ENCODE results near the gene XXYLT1. TPM values are rescaled to one million over a fixed set of nuclear protein-coding genes. Genes with fewer than 3 reads are reported as not detected.

Gene XXYLT1
- total RNA-seq, 1 experiment from 2014 or later: 53.9 TPM

DNA sequence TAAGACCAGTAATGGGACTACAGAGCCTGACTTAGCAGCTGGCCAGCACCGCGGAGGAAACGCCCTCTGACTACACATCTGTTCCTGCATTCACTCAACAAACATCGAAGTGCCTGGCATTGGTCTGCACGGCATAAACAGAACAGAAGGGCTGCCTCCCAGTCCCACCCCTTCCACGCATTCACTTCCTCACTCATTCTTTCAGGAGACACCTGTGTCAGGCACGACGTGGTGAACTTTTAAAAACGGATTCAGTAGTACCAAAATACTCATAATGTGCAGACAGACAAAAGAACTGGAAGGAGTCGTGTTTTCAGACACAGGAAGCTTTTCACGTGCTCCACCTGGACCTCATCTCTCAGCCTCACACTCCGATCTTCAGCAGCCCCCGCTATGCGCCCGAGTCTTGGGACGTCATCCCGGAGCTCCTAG is 123.3 kb downstream of the XXYLT1 start:
- no peak for TF ChIP-seq EZH2 (IDR thresholded peaks at IDR 0.05; ENCODE audit: borderline replicate concordance, low read depth, low read length, poor library complexity, severe bottlenecking)
- TF ChIP-seq, protein P1, sequence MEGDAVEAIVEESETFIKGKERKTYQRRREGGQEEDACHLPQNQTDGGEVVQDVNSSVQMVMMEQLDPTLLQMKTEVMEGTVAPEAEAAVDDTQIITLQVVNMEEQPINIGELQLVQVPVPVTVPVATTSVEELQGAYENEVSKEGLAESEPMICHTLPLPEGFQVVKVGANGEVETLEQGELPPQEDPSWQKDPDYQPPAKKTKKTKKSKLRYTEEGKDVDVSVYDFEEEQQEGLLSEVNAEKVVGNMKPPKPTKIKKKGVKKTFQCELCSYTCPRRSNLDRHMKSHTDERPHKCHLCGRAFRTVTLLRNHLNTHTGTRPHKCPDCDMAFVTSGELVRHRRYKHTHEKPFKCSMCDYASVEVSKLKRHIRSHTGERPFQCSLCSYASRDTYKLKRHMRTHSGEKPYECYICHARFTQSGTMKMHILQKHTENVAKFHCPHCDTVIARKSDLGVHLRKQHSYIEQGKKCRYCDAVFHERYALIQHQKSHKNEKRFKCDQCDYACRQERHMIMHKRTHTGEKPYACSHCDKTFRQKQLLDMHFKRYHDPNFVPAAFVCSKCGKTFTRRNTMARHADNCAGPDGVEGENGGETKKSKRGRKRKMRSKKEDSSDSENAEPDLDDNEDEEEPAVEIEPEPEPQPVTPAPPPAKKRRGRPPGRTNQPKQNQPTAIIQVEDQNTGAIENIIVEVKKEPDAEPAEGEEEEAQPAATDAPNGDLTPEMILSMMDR (conservative IDR thresholded peaks at IDR 0.05; ENCODE audit: low read depth, low read length): no peak
- H3K27ac ChIP-seq (ENCODE audit: low read depth, low read length, poor library complexity, severe bottlenecking): peak overlapping the region; percentile 36
- H3K9me3 ChIP-seq (ENCODE audit: low read depth, low read length, poor library complexity, severe bottlenecking): no peaks in the 10 kb centered on the region
- no TSS peak for BruUV-seq (replicated peaks)
- intact Hi-C loops (cut with micrococcal nuclease; ENCODE audit: unreplicated experiment): no loop called here
- peaks cover 47% of the 10 kb centered on the region for H3K4me1 ChIP-seq (ENCODE audit: insufficient read depth, low read length, poor library complexity, severe bottlenecking)
- ChIA-PET POLR2A (ENCODE audit: low non-redundant PET) (interaction anchor here (0.7 kb wide), 1 partner anchor 14 kb away, joined by 4 read pairs; no protein-coding TSS in a partner anchor), CTCF (interaction anchor here (0.5 kb wide), 1 partner anchor 378 kb away, joined by 3 read pairs; no protein-coding TSS in a partner anchor)
- DNase-seq (ENCODE audit: low spot score): no peak
- H3K36me3 ChIP-seq (ENCODE audit: insufficient read depth, low read length, poor library complexity, severe bottlenecking): no peaks in the 10 kb centered on the region
- no peaks in the 10 kb centered on the region for H3K27me3 ChIP-seq (replicated peaks; ENCODE audit: insufficient read depth, low read depth, low read length, poor library complexity)
- no peak overlapping the region for H3K4me3 ChIP-seq (ENCODE audit: low read depth, low read length, poor library complexity, severe bottlenecking)

DNA sequence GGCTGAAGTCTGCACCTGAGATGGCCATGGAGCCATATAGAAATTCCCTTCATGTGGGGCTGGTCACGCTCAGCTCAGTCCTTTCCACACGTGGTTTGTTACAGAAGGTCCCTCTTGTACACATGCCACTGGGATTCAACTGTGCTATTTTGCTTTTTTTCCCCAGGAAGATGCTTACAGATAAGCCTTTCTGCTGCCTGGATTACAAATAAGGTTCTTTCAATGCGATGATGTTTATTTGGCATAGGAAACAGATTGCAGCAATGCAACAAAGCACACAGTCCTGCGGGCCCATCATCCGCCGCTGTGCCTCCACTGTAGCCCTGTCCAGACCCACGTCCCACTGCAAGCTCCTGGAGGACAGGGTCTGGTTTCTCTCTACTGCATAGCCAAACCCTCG is 124.8 kb downstream of the XXYLT1 start:
- intact Hi-C loops (cut with micrococcal nuclease; ENCODE audit: unreplicated experiment): no loop called here
- POLR2A ChIA-PET (ENCODE audit: low non-redundant PET): no interaction called here
- no TSS peak for BruUV-seq (replicated peaks)

DNA sequence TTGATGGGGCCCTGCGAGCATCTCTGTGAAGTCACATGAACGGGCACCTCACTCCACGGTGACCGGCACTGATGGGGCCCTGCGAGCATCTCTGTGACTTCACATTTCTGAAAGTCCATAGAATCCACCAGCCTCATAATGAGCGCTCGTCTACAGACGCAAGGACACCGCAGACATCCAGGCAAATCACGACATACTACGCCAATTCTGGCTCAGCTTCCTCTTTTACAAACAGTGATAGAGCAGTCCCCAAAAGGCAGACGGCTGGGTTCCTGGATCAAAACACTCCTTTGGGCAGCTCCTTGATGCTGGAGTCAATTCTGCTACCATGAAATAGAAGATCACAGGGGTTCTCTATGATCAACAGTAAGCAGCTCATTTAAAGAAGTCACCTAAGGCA is 125.4 kb downstream of the XXYLT1 start:
- no peaks in the 10 kb centered on the region for H3K27me3 ChIP-seq (replicated peaks; ENCODE audit: insufficient read depth, low read depth, low read length, poor library complexity)
- peaks cover 26% of the 10 kb centered on the region for H3K4me1 ChIP-seq (ENCODE audit: insufficient read depth, low read length, poor library complexity, severe bottlenecking)
- H3K9me3 ChIP-seq (ENCODE audit: low read depth, low read length, poor library complexity, severe bottlenecking): peaks cover 6% of the 10 kb centered on the region
- BruUV-seq (replicated peaks): no TSS peak
- peaks cover 11% of the 10 kb centered on the region for H3K36me3 ChIP-seq (ENCODE audit: insufficient read depth, low read length, poor library complexity, severe bottlenecking)
- CTCF ChIA-PET: no interaction called here
- H3K4me3 ChIP-seq (ENCODE audit: low read depth, low read length, poor library complexity, severe bottlenecking): no peak overlapping the region
- POLR2A ChIA-PET (ENCODE audit: low non-redundant PET): no interaction called here
- intact Hi-C loops (cut with micrococcal nuclease; ENCODE audit: unreplicated experiment): no loop called here
- no peak overlapping the region for H3K27ac ChIP-seq (ENCODE audit: low read depth, low read length, poor library complexity, severe bottlenecking)
- no peak for TF ChIP-seq EZH2 (IDR thresholded peaks at IDR 0.05; ENCODE audit: borderline replicate concordance, low read depth, low read length, poor library complexity, severe bottlenecking)
- TF ChIP-seq, protein P1 (conservative IDR thresholded peaks at IDR 0.05; ENCODE audit: low read depth, low read length): no peak
- no peak for DNase-seq (ENCODE audit: low spot score)

More for the DNA sequence above, 124.8 kb downstream of the XXYLT1 start:
- no peak for TF ChIP-seq EZH2 (IDR thresholded peaks at IDR 0.05; ENCODE audit: borderline replicate concordance, low read depth, low read length, poor library complexity, severe bottlenecking)
- TF ChIP-seq, protein P1 (conservative IDR thresholded peaks at IDR 0.05; ENCODE audit: low read depth, low read length): no peak
- DNase-seq (ENCODE audit: low spot score): no peak
- no peak overlapping the region for H3K4me3 ChIP-seq (ENCODE audit: low read depth, low read length, poor library complexity, severe bottlenecking)
- H3K36me3 ChIP-seq (ENCODE audit: insufficient read depth, low read length, poor library complexity, severe bottlenecking): peaks cover 8% of the 10 kb centered on the region
- H3K27ac ChIP-seq (ENCODE audit: low read depth, low read length, poor library complexity, severe bottlenecking): no peak overlapping the region
- no peaks in the 10 kb centered on the region for H3K27me3 ChIP-seq (replicated peaks; ENCODE audit: insufficient read depth, low read depth, low read length, poor library complexity)
- H3K9me3 ChIP-seq (ENCODE audit: low read depth, low read length, poor library complexity, severe bottlenecking): peaks cover under 1% of the 10 kb centered on the region
- CTCF ChIA-PET: no interaction called here
- H3K4me1 ChIP-seq (ENCODE audit: insufficient read depth, low read length, poor library complexity, severe bottlenecking): peaks cover 32% of the 10 kb centered on the region
